Psoas muscle (tissue), 8 donors: Measurements from ENCODE around the gene SARM1. TPM values are rescaled to one million over a fixed set of nuclear protein-coding genes. Genes with fewer than 3 reads are reported as not detected.

ENCODE experiments used
- ATAC-seq, 4 donors: fragments of 200-7000 bp; cut with Tn5 transposase; one replicate each; pipeline ENCODE4 v1.9.1; 2020; ENCODE audit warnings: moderate library complexity in 3 of 4, mild to moderate bottlenecking in 2 of 4
- DNase-seq, 2 donors: peaks; one replicate each; pipeline ENCODE4 v3.0.0-alpha.2; 2020
- H3K27ac ChIP-seq: fragments of 200-600 bp; one replicate; pipeline ENCODE4 v1.8.0; 2022
- H3K27me3 ChIP-seq, 3 donors: fragments of 200-600 bp in 1 of 3; one replicate each; pipeline versions ENCODE4 v1.6.1 to v1.8.0; 2013 to 2022; ENCODE audit warnings: low read length in 2 of 3, mild to moderate bottlenecking in 2 of 3, moderate library complexity in 1 of 3; ENCODE audit not compliant: insufficient read depth in 3 of 3
- H3K36me3 ChIP-seq, 2 donors: fragments of 200-600 bp in 1 of 2; one replicate each; pipeline versions ENCODE4 v1.6.1 to v1.8.0; 2013 to 2022; ENCODE audit warnings: low read depth in 1 of 2, mild to moderate bottlenecking in 1 of 2, moderate library complexity in 1 of 2; ENCODE audit not compliant: insufficient read depth in 1 of 2
- H3K4me1 ChIP-seq: fragments of 200-600 bp; one replicate; pipeline ENCODE4 v1.8.0; 2022
- H3K4me3 ChIP-seq: fragments of 200-600 bp; one replicate; pipeline ENCODE4 v1.8.0; 2022; ENCODE audit warnings: mild to moderate bottlenecking
- H3K9me3 ChIP-seq: fragments of 200-600 bp; one replicate; pipeline ENCODE4 v1.8.0; 2022
- CTCF ChIP-seq: fragments of 200-600 bp; IDR thresholded peaks from one replicate; pipeline ENCODE4 v1.8.0; 2022; ENCODE audit warnings: antibody characterized with exemption
- WGBS, 3 donors: extraction: QIAGEN DNeasy Blood & Tissue Kit; methylation state at CpG; one replicate each; pipeline versions ENCODE4 v1.1.6 to v1.1.7; 2013; 5-methylcytosine and 5-hydroxymethylcytosine counted together
- intact Hi-C, 2 donors: fragments of 100-400 bp; cut with DNase I; formaldehyde crosslinking; loops; one replicate each; pipeline versions ENCODE4 v1.11.0 to v1.14.2; 2022
- polyA plus RNA-seq, 3 donors: library from polyadenylated mRNA; stranded (reverse); fragments of 200-250 nt; gene quantifications; one replicate each; pipeline ENCODE4 v1.2.3, GENCODE V29; 2013
- total RNA-seq, 4 donors: library from RNA; stranded (reverse); fragmentation: NEBNext Ultra II Directional in 2 of 4; extraction: Animal tissue kit (Norgen Biotek cat#: 25700) in 2 of 4; gene quantifications; one replicate each; pipeline versions ENCODE4 v1.2.1 to v1.2.4, GENCODE V29; 2021 to 2023
- donor health status: healthy with polysubstance abuse.
- donor health status: DM: no; HTN: no; CAD: no; lungs with moderate emphysema.
- donor health status: Bipolar disorder and iron deficiency.
- donor health status: healthy.
- donor health status: DM: yes; HTN: yes; CAD: no.
- donor health status: DM: no; HTN: no; CAD: no.
- donor health status: DM: no; HTN: no; CAD: no.
- donor health status: DM: yes; HTN: yes; CAD: no.

Gene SARM1
- total and polyA plus RNA-seq, 7 donors = 0.77 to 2.2 (median 1.8) TPM

DNA sequence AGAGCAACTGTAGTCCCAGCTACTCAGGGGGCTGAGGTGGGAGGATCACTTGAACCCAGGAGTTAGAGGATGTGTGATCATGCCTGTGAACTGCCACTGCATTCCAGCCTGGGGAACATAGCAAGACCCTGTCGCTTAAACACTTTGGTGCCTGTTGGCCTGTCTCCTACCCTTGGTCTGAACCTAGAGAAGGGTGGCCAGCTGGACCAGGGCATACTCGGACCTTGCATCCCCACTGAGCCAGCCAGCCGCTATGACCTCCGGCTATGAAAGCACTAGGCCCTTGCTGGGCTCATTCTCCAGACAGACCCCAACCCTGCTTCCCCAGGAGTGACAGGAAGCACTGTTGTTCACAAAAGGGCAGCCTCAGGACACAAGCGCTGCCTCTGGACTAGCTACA, 40.8 kb upstream of the SARM1 start:
- Histone ChIP-seq H3K27ac (no peak overlapping the region), H3K9me3 (no peaks in the 10 kb centered on the region), H3K4me3 (no peak overlapping the region), H3K27me3 (no peaks in the 10 kb centered on the region), H3K4me1 (peaks cover 9% of the 10 kb centered on the region), H3K36me3 (peaks cover 2 to 67% of the 10 kb centered on the region in 2 donors)
- no peak for DNase-seq
- TF ChIP-seq CTCF = no peak
- ATAC-seq = no peak
- intact Hi-C loops = no loop called here
- WGBS, 3 donors = 89 to 93% (median 90%) methylated on average over 5 of the region's 5 CpGs

DNA sequence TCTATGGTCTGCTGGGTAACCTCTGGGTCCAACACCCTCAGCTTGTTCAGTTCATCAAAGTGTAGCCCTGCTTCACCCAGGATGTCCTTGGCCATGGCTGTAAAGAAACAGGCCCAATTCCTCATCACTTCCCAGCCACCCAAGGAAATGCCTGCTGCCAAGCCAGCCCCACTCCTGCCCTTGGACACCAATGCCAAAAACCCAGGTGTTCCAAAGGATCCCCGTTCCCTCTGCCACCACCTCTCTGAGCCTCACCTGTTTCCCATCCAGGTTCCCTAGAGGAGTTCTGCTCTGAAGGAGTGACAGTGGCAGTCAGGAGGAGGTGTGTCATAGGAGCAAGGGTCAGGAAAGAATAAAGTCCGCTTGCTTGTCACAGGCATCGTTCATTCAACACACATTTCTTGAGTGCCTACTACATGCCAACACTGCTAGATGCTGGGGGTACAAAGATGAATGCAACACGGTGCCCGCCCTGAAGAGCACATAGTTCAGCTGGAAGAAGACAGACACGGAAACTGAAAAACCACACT, 39.5 kb upstream of the SARM1 start:
- peaks cover 2 to 57% of the 10 kb centered on the region in 2 donors for H3K36me3 ChIP-seq
- 87 to 91% (median 89%) methylated on average over 6 of the region's 6 CpGs for WGBS, 3 donors
- no peaks in the 10 kb centered on the region for H3K27me3 ChIP-seq
- no peak overlapping the region for H3K4me3 ChIP-seq
- no peak for TF ChIP-seq CTCF
- intact Hi-C loops = no loop called here
- ATAC-seq (no peak), DNase-seq (no peak)
- H3K9me3 ChIP-seq = no peaks in the 10 kb centered on the region
- H3K27ac ChIP-seq = no peak overlapping the region
- H3K4me1 ChIP-seq = peaks cover 17% of the 10 kb centered on the region

DNA sequence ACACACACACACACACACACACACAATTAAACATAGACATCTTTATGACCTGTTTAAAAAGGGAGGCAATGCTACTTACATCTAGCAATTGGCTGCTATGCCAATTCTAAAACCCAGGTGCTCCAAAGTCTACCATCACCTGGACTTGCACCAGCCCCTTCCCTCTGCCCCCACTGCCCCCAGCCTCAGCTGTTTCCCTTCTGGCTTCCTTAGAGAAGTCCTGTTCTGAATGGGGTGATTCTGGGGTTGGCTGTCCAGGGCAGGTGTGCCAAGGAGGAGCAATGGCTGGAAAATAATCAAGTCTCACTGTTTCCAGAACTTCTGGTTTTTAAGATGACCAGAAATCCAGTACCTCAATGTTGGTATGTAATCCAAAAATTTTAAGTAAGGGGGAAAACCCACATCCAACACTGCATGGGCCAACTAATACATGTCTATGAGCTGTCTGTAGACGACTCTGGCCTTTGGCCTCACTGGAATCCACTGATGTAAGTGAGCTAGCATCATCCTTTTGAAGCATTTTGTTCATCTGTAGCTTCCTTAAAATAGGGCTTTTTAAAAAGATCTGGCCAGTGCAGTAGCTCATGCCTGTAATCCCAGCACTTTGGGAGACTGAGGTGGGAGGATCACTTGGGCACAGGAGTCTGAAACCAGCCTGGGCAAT, 38.3 kb upstream of the SARM1 start:
- Histone ChIP-seq H3K27me3 (no peaks in the 10 kb centered on the region), H3K27ac (no peak overlapping the region), H3K36me3 (peaks cover 2 to 45% of the 10 kb centered on the region in 2 donors), H3K4me3 (no peak overlapping the region), H3K4me1 (peaks cover 28% of the 10 kb centered on the region), H3K9me3 (no peaks in the 10 kb centered on the region)
- intact Hi-C loops = no loop called here
- no peak for ATAC-seq
- 54 to 67% (median 55%) methylated on average over 1 of the region's 1 CpG for WGBS, 3 donors
- no peak for TF ChIP-seq CTCF
- no peak for DNase-seq

DNA sequence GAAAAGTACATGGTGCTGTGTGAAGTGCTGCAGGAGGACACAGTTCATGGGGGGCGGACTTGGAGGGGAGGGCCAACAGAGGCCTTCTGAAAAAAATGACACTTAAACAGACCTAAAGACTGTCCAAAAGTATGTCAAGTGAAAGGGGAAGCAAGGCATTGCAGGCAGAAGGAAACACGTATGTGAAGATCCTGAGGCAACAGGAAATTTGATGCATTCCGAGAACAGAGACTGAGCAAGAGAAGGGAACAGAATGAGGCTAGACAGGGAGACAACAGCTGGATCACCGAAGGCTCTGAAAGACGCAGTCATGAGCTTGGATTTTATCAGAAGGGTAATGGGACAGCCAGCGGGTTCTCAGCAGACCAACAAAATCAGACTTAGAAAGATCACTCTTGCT, 37.3 kb upstream of the SARM1 start:
- intact Hi-C loops = loop anchor here in 1 of 2 donors (2.0 kb wide), 1 partner anchor 15 kb away; the partner anchor contains the start of gene TMEM97
- Histone ChIP-seq H3K4me1 (peaks cover 29% of the 10 kb centered on the region), H3K4me3 (peak overlapping the region; percentile 86), H3K9me3 (no peaks in the 10 kb centered on the region), H3K36me3 (peaks cover 0 to 36% of the 10 kb centered on the region in 2 donors), H3K27ac (peak overlapping the region; percentile 94), H3K27me3 (no peaks in the 10 kb centered on the region)
- DNase-seq = no peak
- 46 to 54% (median 50%) methylated on average over 6 of the region's 6 CpGs for WGBS, 3 donors
- no peak for ATAC-seq
- no peak for TF ChIP-seq CTCF
